B cell (primary cell): Measurements from ENCODE around the gene RIC1.

Source experiments
- CTCF ChIP-seq: fragments of 200-600 bp; IDR thresholded peaks from one replicate; pipeline ENCODE4 v1.8.0; 2022; ENCODE audit warnings: antibody characterized with exemption, mild to moderate bottlenecking
- EZH2 ChIP-seq: IDR thresholded peaks from 2 replicates; pipeline ENCODE4 v1.6.1; 2012; ENCODE audit warnings: borderline replicate concordance, low read depth, mild to moderate bottlenecking, moderate library complexity, low read length; ENCODE audit not compliant: insufficient read depth, poor library complexity, severe bottlenecking

- no peak for TF ChIP-seq CTCF
- no peak for TF ChIP-seq EZH2
These were observed 42.5 kb upstream of the RIC1 start for GRCh38 chr9:5586391-5586802.
